ENCODE results near the gene PEG3.

- TF ChIP-seq EZH2phosphoT487 (IDR thresholded peaks at IDR 0.05; ENCODE audit: low read length) (no peak), CTCF (IDR thresholded peaks at IDR 0.05; ENCODE audit: low read length) (no peak)
Measured at GRCh38 chr19:56829596-56829995, 10.9 kb downstream of the PEG3 start.

All from MM.1S (cell line).